SK-N-SH (cell line): Measurements from ENCODE around the gene GABRG3. TPM values are rescaled to one million over a fixed set of nuclear protein-coding genes. Genes with fewer than 3 reads are reported as not detected.

Source experiments
- CTCF ChIA-PET: fragments of 300-600, 350-600 bp; formaldehyde crosslinking; extraction: SDS; loops from one replicate; lab custom pipeline; 2021; lab: Yijun Ruan, JAX
- POLR2A ChIA-PET: fragments of 350-600 bp; sonication (Branson Sonifier 250); formaldehyde crosslinking; extraction: SDS; loops from one replicate; lab custom pipeline; 2020; ENCODE audit warnings: antibody characterized with exemption, inconsistent platforms; lab: Yijun Ruan, JAX
- DNase-seq: peaks from one replicate; pipeline ENCODE4 v3.0.0; 2012
- H2AFZ ChIP-seq: fragments of 200-600 bp; sonication (generic); 2 replicates; pipeline ENCODE4 v1.8.1; 2016; ENCODE audit warnings: antibody characterized with exemption, mild to moderate bottlenecking, low read depth
- H3F3A ChIP-seq: fragments of 200-600 bp; sonication (generic); replicated peaks from 2 replicates; pipeline ENCODE3; 2016; ENCODE audit warnings: antibody characterized with exemption, mild to moderate bottlenecking; ENCODE audit not compliant: insufficient read depth
- H3K27ac ChIP-seq, 2 experiments: fragments of 200-500 bp in 1 of 2; fragments of 200-600 bp in 1 of 2; sonication (Bioruptor generic) in 1 of 2; sonication (generic), shearing (Covaris generic) in 1 of 2; 2 replicates each; pipeline versions ENCODE4 v1.5.1 to v1.6.1; 2014 to 2016; ENCODE audit warnings: low read depth in 2 of 2, inconsistent platforms in 1 of 2, low read length in 1 of 2, mild to moderate bottlenecking in 1 of 2, mixed read lengths in 1 of 2
- H3K27me3 ChIP-seq: fragments of 200-600 bp; sonication (generic), shearing (Covaris generic); 2 replicates; pipeline ENCODE4 v1.6.1; 2016; ENCODE audit warnings: mixed run types; ENCODE audit not compliant: insufficient read depth
- H3K36me3 ChIP-seq, 2 experiments: fragments of 200-500 bp in 1 of 2; fragments of 200-600 bp in 1 of 2; sonication (Bioruptor generic) in 1 of 2; sonication (generic) in 1 of 2; replicated peaks in 1 of 2; 2 replicates each; pipeline versions ENCODE3 to v1.5.1; 2014 to 2016; ENCODE audit warnings: low read length in 1 of 2, mild to moderate bottlenecking in 1 of 2; ENCODE audit not compliant: insufficient read depth in 2 of 2, control insufficient read depth in 1 of 2
- H3K4me1 ChIP-seq, 2 experiments: fragments of 200-500 bp in 1 of 2; fragments of 200-600 bp in 1 of 2; sonication (Bioruptor generic) in 1 of 2; sonication (generic), shearing (Covaris generic) in 1 of 2; 2 replicates each; pipeline versions ENCODE4 v1.5.1 to v1.6.1; 2014 to 2016; ENCODE audit warnings: low read depth in 1 of 2, low read length in 1 of 2, mixed run types in 1 of 2; ENCODE audit not compliant: insufficient read depth in 2 of 2, control insufficient read depth in 1 of 2
- H3K4me2 ChIP-seq: fragments of 200-600 bp; sonication (generic), shearing (Covaris generic); 2 replicates; pipeline ENCODE4 v1.6.1; 2017; ENCODE audit warnings: mixed run types
- H3K4me3 ChIP-seq, 2 experiments: fragments of 200-500 bp in 1 of 2; fragments of 200-600 bp in 1 of 2; sonication (Bioruptor generic) in 1 of 2; sonication (generic), shearing (Covaris generic) in 1 of 2; 2 replicates each; pipeline versions ENCODE4 v1.5.1 to v1.8.1; 2014 to 2016; ENCODE audit warnings: low read depth in 2 of 2, inconsistent platforms in 1 of 2, low read length in 1 of 2, mild to moderate bottlenecking in 1 of 2, mixed read lengths in 1 of 2, moderate library complexity in 1 of 2
- H3K79me2 ChIP-seq: fragments of 200-600 bp; sonication (generic); 2 replicates; pipeline ENCODE4 v1.8.1; 2017; ENCODE audit warnings: mild to moderate bottlenecking; ENCODE audit not compliant: insufficient read depth
- H3K9ac ChIP-seq: fragments of 200-600 bp; sonication (generic); 2 replicates; pipeline ENCODE4 v1.6.1; 2017; ENCODE audit warnings: mixed run types
- H3K9me2 ChIP-seq: fragments of 200-600 bp; sonication (generic); 2 replicates; pipeline ENCODE4 v1.6.1; 2017; ENCODE audit warnings: mixed run types
- H3K9me3 ChIP-seq: fragments of 200-600 bp; sonication (generic); 2 replicates; pipeline ENCODE4 v1.6.1; 2017; ENCODE audit warnings: mixed run types, mild to moderate bottlenecking, moderate library complexity
- H4K20me1 ChIP-seq: fragments of 200-600 bp; sonication (generic); 2 replicates; pipeline ENCODE4 v1.6.1; 2017; ENCODE audit warnings: mild to moderate bottlenecking, mixed run types; ENCODE audit not compliant: insufficient read depth
- CHD2 ChIP-seq: fragments of 150-350 bp; IDR thresholded peaks from 2 replicates; pipeline ENCODE4 v1.6.1; 2018; ENCODE audit warnings: low read length; ENCODE audit not compliant: partially characterized antibody
- EP300 ChIP-seq, 2 experiments: IDR thresholded peaks; 2 replicates each; pipeline versions ENCODE4 v1.4.0 to v1.6.1; 2012; ENCODE audit warnings: borderline replicate concordance in 1 of 2, low read depth in 1 of 2, low read length in 1 of 2
- FOXJ3 ChIP-seq: sonication (generic); formaldehyde crosslinking; IDR thresholded peaks from 2 replicates; pipeline ENCODE4 v1.5.1; 2020; ENCODE audit warnings: mild to moderate bottlenecking, missing genetic modification reagents
- GABPA ChIP-seq: IDR thresholded peaks from 2 replicates; pipeline ENCODE4 v1.4.0; 2012; ENCODE audit warnings: low read depth, mild to moderate bottlenecking
- IRF3 ChIP-seq: fragments of 150-350 bp; IDR thresholded peaks from 2 replicates; pipeline ENCODE4 v1.6.1; 2016; ENCODE audit warnings: mild to moderate bottlenecking, low read depth, low read length
- JUND ChIP-seq: IDR thresholded peaks from 2 replicates; pipeline ENCODE4 v1.4.0; 2012
- MAX ChIP-seq: IDR thresholded peaks from 2 replicates; pipeline ENCODE4 v1.4.0; 2012; ENCODE audit warnings: low read depth
- NRF1 ChIP-seq: IDR thresholded peaks from 2 replicates; pipeline ENCODE4 v1.6.1; 2012; ENCODE audit warnings: low read depth, mild to moderate bottlenecking, low read length
- PBX3 ChIP-seq: IDR thresholded peaks from 2 replicates; pipeline ENCODE4; 2012
- RFX5 ChIP-seq: IDR thresholded peaks from 2 replicates; pipeline ENCODE4 v1.6.1; 2012; ENCODE audit warnings: mild to moderate bottlenecking, improper control_type of control experiment, low read length
- SMC3 ChIP-seq: IDR thresholded peaks from 2 replicates; pipeline ENCODE4 v1.6.1; 2012; ENCODE audit warnings: low read depth, low read length, improper control_type of control experiment
- TEAD4 ChIP-seq: IDR thresholded peaks from 2 replicates; pipeline ENCODE4 v1.4.0; 2012; ENCODE audit warnings: mild to moderate bottlenecking, borderline replicate concordance; ENCODE audit not compliant: insufficient read depth
- USF1 ChIP-seq: IDR thresholded peaks from 2 replicates; pipeline ENCODE4 v1.4.0; 2012; ENCODE audit warnings: low read depth, borderline replicate concordance
- ZBTB33 ChIP-seq: IDR thresholded peaks from 2 replicates; pipeline ENCODE4 v1.4.0; 2012; ENCODE audit warnings: low read depth, borderline replicate concordance
- WGBS: methylation state at CpG from one replicate; pipeline ENCODE4 v1.1.6; 2017; ENCODE audit warnings: low lambda C conversion rate; 5-methylcytosine and 5-hydroxymethylcytosine counted together
- polyA plus RNA-seq, 3 experiments: library from polyadenylated mRNA; depleted of rRNA; stranded (reverse); fragments of >200 nt; gene quantifications; 2 replicates each; pipeline ENCODE4 v1.2.3, GENCODE V29; 2012

The GABRG3 gene
- polyA plus RNA-seq, 1 of the 3 experiments (the other 2 are of a cell fraction), result not detected

- H3K4me3 ChIP-seq, result no peak overlapping the region
- WGBS, result 44% methylated on average over 2 of the region's 2 CpGs
- H4K20me1 ChIP-seq, result no peaks in the 10 kb centered on the region
- no peaks in the 10 kb centered on the region for H3K79me2 ChIP-seq
- no peak overlapping the region for H3K9ac ChIP-seq
- H2AFZ ChIP-seq, result no peak overlapping the region
- no peaks in the 10 kb centered on the region for H3F3A ChIP-seq
- no peak for TF ChIP-seq USF1
- TF ChIP-seq NRF1, result no peak
- TF ChIP-seq TEAD4, result no peak
- no peak for TF ChIP-seq FOXJ3 (CRISPR knock-in tag)
- TF ChIP-seq JUND, result no peak
- no peak for TF ChIP-seq SMC3
- TF ChIP-seq IRF3, result no peak
- TF ChIP-seq CHD2, result no peak
- no peak for TF ChIP-seq GABPA
- TF ChIP-seq ZBTB33, result no peak
- TF ChIP-seq EP300 (IDR thresholded peaks at IDR 0.05; ENCODE audit: borderline replicate concordance in 1 of 2, low read depth in 1 of 2, low read length in 1 of 2), result no peak
- TF ChIP-seq PBX3, result no peak
- TF ChIP-seq MAX, result no peak
- TF ChIP-seq RFX5, result no peak
- TF ChIP-seq, all 33 proteins: peak for 0
- Histone ChIP-seq H3K27ac (no peak overlapping the region), H3K27me3 (no peaks in the 10 kb centered on the region), H3K36me3 (no peaks in the 10 kb centered on the region), H3K9me3 (no peaks in the 10 kb centered on the region), H3K4me2 (no peak overlapping the region), H3K9me2 (no peaks in the 10 kb centered on the region), H3K4me1 (no peaks in the 10 kb centered on the region; a peak in 1 of 4 replicates)
- POLR2A ChIA-PET, result interaction anchor here (0.7 kb wide), 1 partner anchor 269 kb away, joined by 4 read pairs; no protein-coding TSS in a partner anchor
- CTCF ChIA-PET, result interaction anchor here (1.0 to 3.8 kb wide), 3 partner anchors 18 to 389 kb away, joined by 3 to 22 read pairs (median 8); no protein-coding TSS in a partner anchor
- no peak for DNase-seq
Observed at GRCh38 chr15:26968806-26969205, 2.2 kb upstream of the GABRG3 start.
